Thyroid gland (tissue), 4 donors: ENCODE results near the gene SMAP2. TPM values are rescaled to one million over a fixed set of nuclear protein-coding genes. Genes with fewer than 3 reads are reported as not detected.

ENCODE experiments used
- DNase-seq, 2 donors: peaks; one replicate each; pipeline ENCODE4 v3.0.0-alpha.2; 2019
- H3K27ac ChIP-seq, 3 donors: fragments of 200-600 bp; sonication (generic); 1 replicate in 2 of 3; 2 replicates in 1 of 3; pipeline ENCODE4 v1.5.1; 2016 to 2019; ENCODE audit warnings: mild to moderate bottlenecking in 1 of 3, moderate library complexity in 1 of 3
- H3K27me3 ChIP-seq: fragments of 200-600 bp; sonication (generic); one replicate; pipeline ENCODE4 v1.5.1; 2019
- H3K36me3 ChIP-seq, 2 donors: fragments of 200-600 bp; sonication (generic); one replicate each; pipeline ENCODE4 v1.5.1; 2016 to 2019
- H3K4me1 ChIP-seq, 2 donors: fragments of 200-600 bp; sonication (generic); one replicate each; pipeline ENCODE4 v1.5.1; 2017 to 2019
- H3K4me3 ChIP-seq, 3 donors: fragments of 200-600 bp; sonication (generic); replicated peaks in 1 of 3; 1 replicate in 2 of 3; 2 replicates in 1 of 3; pipeline ENCODE4 v1.5.1; 2016; ENCODE audit warnings: mild to moderate bottlenecking in 1 of 3
- H3K9me3 ChIP-seq: fragments of 200-600 bp; sonication (generic); one replicate; pipeline ENCODE4 v1.5.1; 2017
- POLR2A ChIP-seq, 2 donors: fragments of 450-650 bp; IDR thresholded peaks; one replicate each; pipeline ENCODE4 v1.6.1; 2017; ENCODE audit warnings: antibody characterized with exemption in 2 of 2, mild to moderate bottlenecking in 2 of 2, moderate library complexity in 1 of 2
- WGBS, 2 donors: methylation state at CpG; one replicate each; pipeline ENCODE4 v1.1.5; 2017; 5-methylcytosine and 5-hydroxymethylcytosine counted together
- intact Hi-C: fragments of 100-400 bp; cut with DNase I; formaldehyde crosslinking; loops from one replicate; pipeline ENCODE4 v1.15.1; 2023
- total RNA-seq, 4 donors: library from RNA; depleted of rRNA; stranded (reverse); fragments of >200 nt; gene quantifications; one replicate each; pipeline ENCODE4 v1.2.3, GENCODE V29; 2016
- TF ChIP-seq, protein P1 (sequence below), 6 experiments: fragments of 200-600 bp in 3 of 6; fragments of 450-650 bp in 3 of 6; sonication (generic) in 3 of 6; IDR thresholded peaks; one replicate each; pipeline ENCODE4 v1.5.1; 2016 to 2019; ENCODE audit warnings: antibody characterized with exemption in 6 of 6, mild to moderate bottlenecking in 2 of 6, inconsistent platforms in 1 of 6, moderate library complexity in 1 of 6

The SMAP2 gene
- total RNA-seq, 4 donors from 2014 or later: 21.9 to 29.3 (median 26.8) TPM

DNA sequence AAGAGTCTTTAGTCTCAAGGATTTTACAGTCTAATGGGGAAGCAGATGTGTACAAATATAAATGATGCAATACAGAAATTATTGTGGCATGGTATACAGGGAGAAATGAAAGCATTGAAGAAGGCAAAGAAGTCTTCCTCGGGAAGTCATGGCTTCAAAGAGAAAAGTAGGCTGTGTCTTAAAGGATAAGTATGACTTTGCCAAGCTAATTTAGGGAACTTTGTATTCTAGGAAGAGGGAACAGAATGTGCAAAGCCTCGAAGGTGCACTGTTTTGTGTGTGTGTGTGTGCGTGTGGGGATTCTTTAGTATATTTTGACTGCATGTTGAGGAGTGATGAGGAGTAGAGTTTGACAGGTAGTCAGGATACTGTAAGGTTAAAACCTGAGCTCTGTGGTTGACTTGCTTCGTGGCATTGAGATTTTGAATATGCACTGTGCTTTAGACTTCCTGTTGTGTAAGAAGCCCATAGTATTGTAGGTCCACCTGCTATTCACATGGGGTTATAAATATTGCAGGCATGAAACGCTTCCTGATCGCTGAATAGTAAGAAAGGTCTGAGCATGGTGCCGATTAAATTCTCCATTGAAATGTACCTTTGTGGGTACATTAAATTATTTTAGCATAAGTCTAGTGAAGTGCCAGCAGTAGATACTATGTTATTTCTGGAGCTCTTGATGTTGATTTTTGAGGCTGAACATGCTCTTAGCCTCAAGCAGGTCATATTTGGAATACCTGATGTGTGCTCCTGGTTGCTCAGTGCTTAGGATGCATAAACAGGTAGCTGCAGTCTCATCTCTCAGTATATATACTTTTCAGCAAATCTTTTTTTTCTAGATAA is 8.0 kb downstream of the SMAP2 start:
- no peak for DNase-seq
- no peaks in the 10 kb centered on the region for H3K36me3 ChIP-seq
- peak overlapping the region in 2 of 3 donors; percentile 42 to 72 for H3K27ac ChIP-seq
- no peaks in the 10 kb centered on the region for H3K27me3 ChIP-seq
- intact Hi-C loops: no loop called here
- no peaks in the 10 kb centered on the region for H3K9me3 ChIP-seq
- H3K4me3 ChIP-seq: no peak overlapping the region
- WGBS, 2 donors: 55 to 59% methylated on average over 7 of the region's 7 CpGs
- TF ChIP-seq POLR2A (IDR thresholded peaks at IDR 0.05): peak in 1 of 2 donors; percentile 14
- TF ChIP-seq, protein P1, sequence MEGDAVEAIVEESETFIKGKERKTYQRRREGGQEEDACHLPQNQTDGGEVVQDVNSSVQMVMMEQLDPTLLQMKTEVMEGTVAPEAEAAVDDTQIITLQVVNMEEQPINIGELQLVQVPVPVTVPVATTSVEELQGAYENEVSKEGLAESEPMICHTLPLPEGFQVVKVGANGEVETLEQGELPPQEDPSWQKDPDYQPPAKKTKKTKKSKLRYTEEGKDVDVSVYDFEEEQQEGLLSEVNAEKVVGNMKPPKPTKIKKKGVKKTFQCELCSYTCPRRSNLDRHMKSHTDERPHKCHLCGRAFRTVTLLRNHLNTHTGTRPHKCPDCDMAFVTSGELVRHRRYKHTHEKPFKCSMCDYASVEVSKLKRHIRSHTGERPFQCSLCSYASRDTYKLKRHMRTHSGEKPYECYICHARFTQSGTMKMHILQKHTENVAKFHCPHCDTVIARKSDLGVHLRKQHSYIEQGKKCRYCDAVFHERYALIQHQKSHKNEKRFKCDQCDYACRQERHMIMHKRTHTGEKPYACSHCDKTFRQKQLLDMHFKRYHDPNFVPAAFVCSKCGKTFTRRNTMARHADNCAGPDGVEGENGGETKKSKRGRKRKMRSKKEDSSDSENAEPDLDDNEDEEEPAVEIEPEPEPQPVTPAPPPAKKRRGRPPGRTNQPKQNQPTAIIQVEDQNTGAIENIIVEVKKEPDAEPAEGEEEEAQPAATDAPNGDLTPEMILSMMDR (IDR thresholded peaks at IDR 0.05): no peak
- H3K4me1 ChIP-seq: peaks cover 33 to 49% of the 10 kb centered on the region in 2 donors

DNA sequence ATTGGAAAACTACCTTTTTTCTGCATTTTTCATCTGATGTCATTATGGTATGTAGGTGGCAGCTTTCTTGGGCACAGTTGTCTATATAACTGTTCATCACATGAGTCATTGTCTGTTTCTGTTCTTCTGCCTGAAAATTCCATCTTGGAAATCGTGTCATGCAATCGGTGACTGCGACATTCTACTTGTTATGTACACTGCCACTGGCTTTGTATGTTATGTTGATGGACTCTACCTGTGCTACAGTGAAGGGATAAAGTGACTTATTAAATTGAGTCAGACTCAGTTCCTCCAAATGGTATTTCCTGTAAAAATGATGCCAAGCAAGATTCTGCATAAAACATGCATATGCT is 8.6 kb downstream of the SMAP2 start:
- WGBS, 2 donors: 78 to 85% methylated on average over 3 of the region's 3 CpGs
- DNase-seq: no peak
- peaks cover 33 to 53% of the 10 kb centered on the region in 2 donors for H3K4me1 ChIP-seq
- no peak overlapping the region for H3K4me3 ChIP-seq
- H3K27me3 ChIP-seq: no peaks in the 10 kb centered on the region
- TF ChIP-seq, protein P1 (IDR thresholded peaks at IDR 0.05): no peak
- no peak for TF ChIP-seq POLR2A (IDR thresholded peaks at IDR 0.05)
- peak overlapping the region in 2 of 3 donors; percentile 42 to 72 for H3K27ac ChIP-seq
- H3K9me3 ChIP-seq: no peaks in the 10 kb centered on the region
- no peaks in the 10 kb centered on the region for H3K36me3 ChIP-seq
- intact Hi-C loops: no loop called here

DNA sequence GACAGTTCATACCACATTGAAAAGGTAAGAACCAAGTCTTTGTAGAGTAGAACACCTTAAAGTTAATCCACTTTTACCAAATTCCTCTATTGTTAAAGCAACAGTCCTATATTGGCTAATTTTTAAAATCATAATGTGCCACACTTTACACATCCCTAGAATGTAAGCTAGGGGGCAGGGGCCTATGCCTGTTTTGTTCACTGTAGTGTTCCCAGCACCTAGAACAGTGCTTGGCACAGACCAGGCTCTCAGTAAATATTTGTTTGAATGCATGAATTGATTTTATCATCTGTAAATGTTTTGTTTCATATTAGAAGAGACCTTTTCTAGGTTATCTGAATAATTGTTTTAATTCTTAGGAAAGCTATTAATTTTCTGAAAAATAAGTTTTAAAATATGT is 9.1 kb downstream of the SMAP2 start:
- Histone ChIP-seq H3K27ac (peak overlapping the region; percentile 34 to 74 (median 72)), H3K9me3 (no peaks in the 10 kb centered on the region), H3K27me3 (no peaks in the 10 kb centered on the region), H3K4me1 (peaks cover 33 to 55% of the 10 kb centered on the region in 2 donors), H3K4me3 (no peak overlapping the region), H3K36me3 (no peaks in the 10 kb centered on the region)
- no peak for TF ChIP-seq POLR2A (IDR thresholded peaks at IDR 0.05)
- TF ChIP-seq, protein P1 (IDR thresholded peaks at IDR 0.05): no peak
- intact Hi-C loops: no loop called here
- DNase-seq: no peak

DNA sequence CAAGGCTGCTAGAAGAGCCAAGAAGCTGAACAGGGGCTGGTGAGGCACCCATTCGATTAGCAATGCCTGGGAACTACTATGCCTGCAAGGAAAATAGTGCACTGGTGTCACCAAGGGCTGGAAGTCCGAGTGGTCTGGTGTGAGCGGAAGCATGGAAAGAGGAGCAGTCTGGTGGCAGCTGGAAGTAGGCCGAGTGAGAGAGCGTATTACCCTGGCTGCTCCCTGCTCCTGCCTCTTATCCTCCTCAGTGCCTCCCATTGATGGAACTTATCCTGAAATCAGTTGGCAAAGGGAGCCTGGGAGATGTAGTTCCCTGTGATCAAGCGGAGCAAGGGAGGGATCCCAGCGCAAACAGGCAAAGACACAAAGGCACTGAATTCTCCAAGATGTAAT is 9.6 kb downstream of the SMAP2 start:
- Histone ChIP-seq H3K36me3 (no peaks in the 10 kb centered on the region), H3K27ac (peak overlapping the region; percentile 34 to 74 (median 72)), H3K9me3 (no peaks in the 10 kb centered on the region), H3K4me3 (no peak overlapping the region), H3K4me1 (peaks cover 33 to 55% of the 10 kb centered on the region in 2 donors), H3K27me3 (no peaks in the 10 kb centered on the region)
- DNase-seq: peak in 1 of 2 donors; percentile 15
- WGBS, 2 donors: 91 to 96% methylated on average over 7 of the region's 7 CpGs
- intact Hi-C loops: no loop called here
- TF ChIP-seq POLR2A (IDR thresholded peaks at IDR 0.05): no peak
- TF ChIP-seq, protein P1 (IDR thresholded peaks at IDR 0.05): no peak
